Activated CD4-positive, alpha-beta T cell treated with anti-CD3 and anti-CD28 coated beads, Interleukin-2, amount 10 ng/mL, durations not matched to agents 7 days and 5 days (primary cell): Measurements from ENCODE around the gene RANBP17. TPM values are rescaled to one million over a fixed set of nuclear protein-coding genes. Genes with fewer than 3 reads are reported as not detected.
"Not testable (repeated sequence)": the region's sequence is repeated elsewhere in the genome, so short reads cannot be mapped to it uniquely, and the experiment has no call there.

ENCODE experiments used
- CTCF ChIA-PET: fragments of 350-600 bp; sonication (Branson Sonifier 250); formaldehyde crosslinking; loops from one replicate; lab custom pipeline; 2021; ENCODE audit warnings: antibody characterized with exemption; lab: Charles Lee
- POLR2A ChIA-PET: fragments of 350-600 bp; sonication (Branson Sonifier 250); formaldehyde crosslinking; loops from one replicate; lab custom pipeline; 2021; ENCODE audit warnings: antibody characterized with exemption; lab: Charles Lee
- DNase-seq: peaks from one replicate; pipeline ENCODE4 v3.0.0-alpha.2; 2020
- H3K27ac Mint-ChIP-seq: one replicate; pipeline ENCODE4 v1.8.0; 2021; ENCODE audit warnings: mild to moderate bottlenecking, moderate library complexity, mixed read lengths
- H3K27me3 Mint-ChIP-seq: one replicate; pipeline ENCODE4 v1.8.0; 2021; ENCODE audit warnings: mixed read lengths
- H3K36me3 Mint-ChIP-seq: one replicate; pipeline ENCODE4 v1.8.0; 2021; ENCODE audit warnings: low read depth, mixed read lengths
- H3K4me1 Mint-ChIP-seq: one replicate; pipeline ENCODE4 v1.8.0; 2021; ENCODE audit warnings: mixed read lengths
- H3K4me3 Mint-ChIP-seq: one replicate; pipeline ENCODE4 v1.8.0; 2021; ENCODE audit warnings: mild to moderate bottlenecking, moderate library complexity, mixed read lengths
- H3K9me3 Mint-ChIP-seq: one replicate; pipeline ENCODE4 v1.8.0; 2021; ENCODE audit warnings: mixed read lengths
- total RNA-seq, 2 experiments: library from RNA; stranded (reverse); gene quantifications; one replicate each; pipeline ENCODE4 v1.2.3, GENCODE V29; 2021

The RANBP17 gene
- total RNA-seq, 2 experiments from 2014 or later, result not detected

DNA sequence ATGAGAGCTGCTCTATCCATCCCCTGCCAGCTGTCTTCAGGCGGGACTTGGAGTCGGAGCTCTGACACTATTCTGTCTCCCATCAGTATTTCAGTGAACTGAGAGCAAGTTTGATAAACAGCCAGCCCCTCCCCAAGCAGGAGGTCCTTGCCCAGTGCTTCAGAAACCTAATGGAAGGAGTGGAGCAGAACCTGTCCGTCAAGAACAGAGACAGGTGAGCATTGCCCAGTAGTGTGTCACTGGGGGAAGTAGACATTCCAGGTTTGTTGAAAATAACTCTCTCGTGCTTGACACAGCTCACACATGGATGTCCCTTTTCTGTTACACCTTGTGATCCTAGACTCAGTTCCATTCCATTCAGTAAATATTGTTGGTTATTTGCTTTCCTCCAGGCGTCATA lies 434.0 kb downstream of the RANBP17 start:
- no peaks in the 10 kb centered on the region for H3K36me3 Mint-ChIP-seq
- no peaks in the 10 kb centered on the region for H3K4me1 Mint-ChIP-seq
- H3K27me3 Mint-ChIP-seq, result peaks cover 42% of the 10 kb centered on the region
- CTCF ChIA-PET, result no interaction called here
- DNase-seq, result no peak
- H3K9me3 Mint-ChIP-seq, result no peaks in the 10 kb centered on the region
- no peak overlapping the region for H3K27ac Mint-ChIP-seq
- POLR2A ChIA-PET, result no interaction called here
- H3K4me3 Mint-ChIP-seq, result no peak overlapping the region

GRCh38 chr5:171297941-171298340 lies 436.1 kb downstream of the RANBP17 start:
- CTCF ChIA-PET, H3K36me3 Mint-ChIP-seq, DNase-seq, H3K4me3 Mint-ChIP-seq, H3K9me3 Mint-ChIP-seq, H3K27ac Mint-ChIP-seq, H3K4me1 Mint-ChIP-seq, POLR2A ChIA-PET: not testable (repeated sequence)
- peaks cover 53% of the 10 kb centered on the region for H3K27me3 Mint-ChIP-seq

DNA sequence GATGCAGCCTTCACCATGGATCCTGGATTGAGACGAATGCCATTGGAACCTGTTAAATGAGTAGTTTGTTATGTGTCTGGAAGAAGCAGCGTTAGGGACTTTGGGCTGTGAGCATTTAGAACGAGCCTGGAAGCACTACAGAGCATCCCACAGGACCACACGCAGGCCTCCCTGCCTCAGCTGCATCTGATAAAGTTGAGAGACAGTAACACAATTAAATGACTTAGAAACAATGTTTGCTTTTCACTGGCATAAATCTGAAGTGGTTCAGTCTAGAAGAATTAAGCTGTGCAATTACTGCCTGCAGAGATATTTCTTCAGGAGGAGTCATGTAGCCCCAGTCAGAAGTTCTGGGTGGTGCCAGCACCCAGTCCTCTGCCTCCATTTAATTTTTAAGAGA lies 437.4 kb downstream of the RANBP17 start:
- no peak overlapping the region for H3K27ac Mint-ChIP-seq
- no peak for DNase-seq
- no peaks in the 10 kb centered on the region for H3K9me3 Mint-ChIP-seq
- ChIA-PET POLR2A (no interaction called here), CTCF (no interaction called here)
- no peak overlapping the region for H3K4me3 Mint-ChIP-seq
- H3K27me3 Mint-ChIP-seq, result peaks cover 57% of the 10 kb centered on the region
- no peaks in the 10 kb centered on the region for H3K36me3 Mint-ChIP-seq
- H3K4me1 Mint-ChIP-seq, result no peaks in the 10 kb centered on the region

- Mint-ChIP-seq H3K4me3 (no peak overlapping the region), H3K27ac (no peak overlapping the region), H3K36me3 (no peaks in the 10 kb centered on the region), H3K27me3 (peaks cover 60% of the 10 kb centered on the region), H3K4me1 (no peaks in the 10 kb centered on the region), H3K9me3 (no peaks in the 10 kb centered on the region)
- DNase-seq, result no peak
- POLR2A ChIA-PET, result interaction anchor here (0.7 kb wide), 1 partner anchor 773 kb away, joined by 3 read pairs; no protein-coding TSS in a partner anchor
- CTCF ChIA-PET, result no interaction called here
These were observed 438.0 kb downstream of the RANBP17 start for GRCh38 chr5:171299851-171300250.

GRCh38 chr5:171300358-171300757 lies 438.5 kb downstream of the RANBP17 start:
- ChIA-PET POLR2A (interaction anchor here (0.7 kb wide), 1 partner anchor 773 kb away, joined by 3 read pairs; no protein-coding TSS in a partner anchor), CTCF (no interaction called here)
- no peaks in the 10 kb centered on the region for H3K9me3 Mint-ChIP-seq

DNA sequence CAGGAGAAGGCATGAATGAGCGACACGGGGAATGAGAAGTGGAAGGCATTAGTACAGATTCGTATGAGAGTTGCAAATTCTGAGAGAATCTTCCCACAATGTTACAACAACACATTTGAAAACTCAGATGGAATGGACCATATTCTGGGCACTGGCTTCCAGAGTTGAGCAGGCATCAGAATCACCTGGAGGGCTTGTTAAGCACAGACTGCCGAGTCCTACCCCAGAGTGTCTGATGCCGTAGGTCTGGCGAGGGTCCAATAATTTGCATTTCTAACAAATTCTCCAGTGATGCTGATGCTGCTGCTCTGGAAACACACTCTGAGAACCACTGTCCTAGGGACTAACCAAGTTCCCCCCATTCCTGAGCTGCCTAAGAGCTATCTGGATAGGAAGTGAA lies 444.3 kb downstream of the RANBP17 start:
- ChIA-PET POLR2A (no interaction called here), CTCF (no interaction called here)
- no peak for DNase-seq
- H3K27me3 Mint-ChIP-seq, result peaks cover 73% of the 10 kb centered on the region
- H3K4me3 Mint-ChIP-seq, result no peak overlapping the region
- no peaks in the 10 kb centered on the region for H3K9me3 Mint-ChIP-seq
- H3K36me3 Mint-ChIP-seq, result no peaks in the 10 kb centered on the region
- no peak overlapping the region for H3K27ac Mint-ChIP-seq
- H3K4me1 Mint-ChIP-seq, result peaks cover 8% of the 10 kb centered on the region

More at GRCh38 chr5:171300358-171300757, 438.5 kb downstream of the RANBP17 start:
- no peaks in the 10 kb centered on the region for H3K4me1 Mint-ChIP-seq
- H3K36me3 Mint-ChIP-seq, result no peaks in the 10 kb centered on the region
- DNase-seq, result no peak
- peaks cover 57% of the 10 kb centered on the region for H3K27me3 Mint-ChIP-seq
- no peak overlapping the region for H3K27ac Mint-ChIP-seq
- H3K4me3 Mint-ChIP-seq, result no peak overlapping the region

DNA sequence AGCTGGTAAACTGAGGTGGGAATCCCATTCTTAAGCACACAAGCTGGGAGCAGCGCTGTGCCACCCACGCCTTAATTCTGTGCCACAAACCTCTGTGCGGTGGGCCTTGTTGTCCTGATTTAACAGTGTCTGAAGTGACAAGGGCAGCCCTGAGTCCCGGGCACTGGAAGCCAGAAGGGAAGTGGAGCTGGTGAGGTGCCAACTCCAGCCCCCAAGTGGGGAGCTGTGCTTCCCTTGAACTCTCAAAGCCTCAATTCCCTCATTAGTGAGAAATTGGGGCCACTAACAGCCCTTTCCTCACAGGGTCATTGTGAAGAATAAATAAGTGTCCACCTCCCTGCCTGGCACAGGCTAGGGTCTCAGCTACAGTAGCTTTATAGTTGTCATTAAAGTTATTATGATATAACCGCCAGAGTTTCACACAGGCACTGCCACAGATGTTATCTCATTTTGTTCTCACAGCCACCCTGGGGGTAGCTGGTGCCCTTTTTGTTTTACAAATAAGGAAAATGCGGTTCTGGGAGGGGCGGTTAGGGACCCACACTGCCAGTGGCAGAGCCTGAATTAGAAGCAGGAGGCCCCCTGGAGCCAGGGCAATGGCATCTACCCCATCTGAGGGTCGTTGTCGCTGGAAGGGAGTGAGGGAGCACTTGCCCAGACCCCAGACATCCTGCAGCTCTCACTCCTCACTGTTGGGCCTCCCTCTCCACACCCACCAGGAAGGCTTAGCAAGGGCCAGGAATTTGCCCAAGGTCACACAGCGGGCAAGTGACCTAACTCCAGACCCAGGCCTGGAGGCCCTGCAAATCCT lies 445.2 kb downstream of the RANBP17 start:
- H3K4me3 Mint-ChIP-seq, result no peak overlapping the region
- CTCF ChIA-PET, result no interaction called here
- no peaks in the 10 kb centered on the region for H3K36me3 Mint-ChIP-seq
- peaks cover 8% of the 10 kb centered on the region for H3K4me1 Mint-ChIP-seq
- no peaks in the 10 kb centered on the region for H3K9me3 Mint-ChIP-seq
- DNase-seq, result no peak
- POLR2A ChIA-PET, result no interaction called here
- H3K27me3 Mint-ChIP-seq, result peaks cover 71% of the 10 kb centered on the region
- no peak overlapping the region for H3K27ac Mint-ChIP-seq

DNA sequence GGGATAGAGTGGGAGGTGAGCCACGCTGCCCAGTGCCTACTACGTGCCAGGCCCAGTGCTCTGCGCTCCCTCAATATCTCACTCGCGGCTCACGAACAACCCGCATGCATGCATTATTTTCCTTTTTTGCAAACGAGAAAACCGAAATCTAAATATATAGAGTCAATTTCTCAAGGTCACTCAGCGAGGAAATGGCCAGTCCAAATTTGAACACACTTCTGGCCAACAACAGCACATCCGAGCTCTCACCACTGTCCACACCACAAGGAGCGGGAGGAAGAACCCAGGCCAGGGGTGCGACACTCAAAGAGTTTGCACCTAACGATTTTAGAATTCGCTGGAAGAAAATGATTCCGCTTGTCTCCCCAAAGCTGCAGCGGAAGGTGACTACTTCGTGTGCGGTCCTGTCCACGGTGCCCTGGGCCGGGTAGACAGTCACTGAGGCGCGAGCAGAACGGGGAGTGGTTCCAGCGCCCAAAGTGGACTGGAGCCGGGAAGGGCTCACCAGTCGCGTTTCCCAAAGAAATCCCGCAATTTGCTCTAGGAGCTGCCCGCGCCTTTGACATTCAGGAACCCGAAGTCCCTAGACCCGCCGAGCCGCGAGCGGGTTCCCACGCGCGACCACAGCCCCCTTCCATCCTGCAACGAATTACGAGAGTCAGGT lies 446.1 kb downstream of the RANBP17 start:
- peaks cover 12% of the 10 kb centered on the region for H3K4me1 Mint-ChIP-seq
- POLR2A ChIA-PET, result no interaction called here
- peaks cover 2% of the 10 kb centered on the region for H3K36me3 Mint-ChIP-seq
- CTCF ChIA-PET, result no interaction called here
- H3K27me3 Mint-ChIP-seq, result peaks cover 67% of the 10 kb centered on the region
- DNase-seq, result no peak
- no peak overlapping the region for H3K27ac Mint-ChIP-seq
- no peaks in the 10 kb centered on the region for H3K9me3 Mint-ChIP-seq
- H3K4me3 Mint-ChIP-seq, result no peak overlapping the region

DNA sequence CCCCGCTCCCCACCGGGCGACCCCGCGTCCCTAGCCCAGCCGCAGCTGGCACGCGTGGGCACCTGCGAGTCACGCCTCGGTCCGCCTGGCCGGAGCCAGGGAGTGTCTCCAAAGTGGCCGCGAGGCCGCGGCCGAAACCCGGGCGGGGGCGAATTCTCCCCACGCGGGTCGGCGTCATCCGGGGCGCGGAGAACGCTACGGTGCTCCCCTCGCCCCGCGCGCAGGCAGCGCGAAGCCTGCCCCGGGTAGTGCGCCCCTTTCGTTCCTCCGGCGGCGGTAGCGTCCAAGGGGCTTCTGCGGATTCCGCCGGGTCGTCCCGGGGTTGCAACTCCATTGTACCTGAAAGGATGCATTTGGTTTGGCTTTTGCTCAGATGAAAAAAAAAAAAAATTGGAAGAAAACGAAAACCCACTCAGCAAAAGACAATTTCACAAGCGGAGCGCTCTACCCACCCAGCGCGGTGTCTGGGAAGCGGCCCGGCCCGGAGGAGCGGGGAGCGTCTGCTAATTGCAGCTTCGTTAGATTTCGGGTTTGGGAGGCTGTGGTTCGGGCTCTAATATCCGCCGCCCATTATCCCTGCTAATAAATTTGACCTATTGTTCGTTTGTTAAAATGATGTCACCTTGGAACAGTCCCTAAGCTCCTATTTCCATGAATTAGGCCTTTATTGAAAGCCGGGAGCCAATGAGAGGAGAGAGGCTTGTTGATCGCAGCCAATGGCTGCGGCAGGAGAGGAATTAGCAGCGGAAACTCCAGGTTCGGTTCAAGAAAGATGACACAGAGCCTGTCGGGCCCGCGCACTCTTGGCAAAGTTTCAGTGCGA lies 446.8 kb downstream of the RANBP17 start, which contains the start of gene TLX3:
Gene TLX3 (plus strand): TSS at position 796 of the 823 bp plus-strand sequence. CDS start 118 bp downstream, outside the sequence.
- ChIA-PET CTCF (interaction anchor here (1.6 kb wide), 1 partner anchor 11 kb away, joined by 4 read pairs; no protein-coding TSS in a partner anchor), POLR2A (no interaction called here)
- Mint-ChIP-seq H3K4me1 (peaks cover 16% of the 10 kb centered on the region), H3K9me3 (no peaks in the 10 kb centered on the region), H3K4me3 (no peak within 1 kb of the TSS), H3K27ac (peak within 1 kb of the TSS; percentile 57), H3K27me3 (peaks cover 70% of the 10 kb centered on the region), H3K36me3 (peaks cover 3% of the 10 kb centered on the region)
- DNase-seq, result no peak

- H3K36me3 Mint-ChIP-seq, result peaks cover 3% of the 10 kb centered on the region
- DNase-seq, result no peak
These were observed 447.7 kb downstream of the RANBP17 start for GRCh38 chr5:171309276-171310211.

GRCh38 chr5:171310212-171310818 lies 448.5 kb downstream of the RANBP17 start:
- no peak for DNase-seq
- peaks cover 20% of the 10 kb centered on the region for H3K4me1 Mint-ChIP-seq
- CTCF ChIA-PET, result interaction anchor here (1.6 kb wide), 1 partner anchor 10 kb away, joined by 4 read pairs; no protein-coding TSS in a partner anchor
- peaks cover 72% of the 10 kb centered on the region for H3K27me3 Mint-ChIP-seq
- POLR2A ChIA-PET, result no interaction called here
- peaks cover 3% of the 10 kb centered on the region for H3K36me3 Mint-ChIP-seq
- H3K9me3 Mint-ChIP-seq, result no peaks in the 10 kb centered on the region
- peak overlapping the region; percentile 69 for H3K27ac Mint-ChIP-seq
- H3K4me3 Mint-ChIP-seq, result peak overlapping the region; percentile 25

More at GRCh38 chr5:171309276-171310211, 447.7 kb downstream of the RANBP17 start:
- CTCF ChIA-PET, result interaction anchor here (1.6 kb wide), 1 partner anchor 10 kb away, joined by 4 read pairs; no protein-coding TSS in a partner anchor
- POLR2A ChIA-PET, result no interaction called here
- H3K27me3 Mint-ChIP-seq, result peaks cover 69% of the 10 kb centered on the region
- no peaks in the 10 kb centered on the region for H3K9me3 Mint-ChIP-seq
- peak overlapping the region; percentile 25 for H3K27ac Mint-ChIP-seq
- H3K4me3 Mint-ChIP-seq, result no peak overlapping the region
- H3K4me1 Mint-ChIP-seq, result peaks cover 20% of the 10 kb centered on the region
